Measurements from ENCODE around the gene ZNF45.
"Not testable (repeated sequence)": the region's sequence is repeated elsewhere in the genome, so short reads cannot be mapped to it uniquely, and the experiment has no call there.

ZNF45 gene

DNA sequence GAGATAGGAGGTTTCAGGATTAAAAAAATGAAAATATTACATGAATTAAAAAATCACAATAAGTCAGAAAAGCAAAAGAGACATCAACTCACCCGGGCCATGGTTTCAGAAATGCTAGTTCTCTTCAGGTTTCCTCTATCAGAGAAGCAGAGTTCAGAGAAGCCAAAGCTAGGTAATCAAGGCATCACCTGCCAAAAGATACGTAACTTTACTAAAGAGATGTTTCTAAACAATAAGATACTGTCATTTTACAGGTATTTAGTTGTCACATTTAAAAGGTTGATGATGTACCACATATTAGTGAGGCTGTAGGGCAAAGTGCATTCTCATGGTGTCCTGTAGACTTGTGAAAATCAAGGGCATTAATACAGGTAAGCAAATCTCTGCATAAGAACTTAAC, 51.2 kb downstream of the ZNF45 start, which contains the start of gene ZNF404:
TSS of gene ZNF404 (minus strand) at position 101 of the 400 bp plus-strand sequence.
- H3K9me3 ChIP-seq (ENCODE audit: control insufficient read depth, low read length): peaks cover 16% of the 10 kb centered on the region
- H3K27me3 ChIP-seq (replicated peaks; ENCODE audit: control insufficient read depth, insufficient read depth, low read length, poor library complexity, severe bottlenecking): no peaks in the 10 kb centered on the region
- H3K36me3 ChIP-seq (ENCODE audit: control insufficient read depth, insufficient read depth, low read length): peaks cover 4% of the 10 kb centered on the region
- no peak within 1 kb of the TSS for H3K4me3 ChIP-seq (ENCODE audit: insufficient read depth, low read depth, low read length, poor library complexity, severe bottlenecking)
- H3K4me1 ChIP-seq (ENCODE audit: control insufficient read depth, insufficient read depth, low read length, poor library complexity, severe bottlenecking): no peaks in the 10 kb centered on the region
- no peak for DNase-seq
- H3K27ac ChIP-seq (ENCODE audit: insufficient read depth, low read length, poor library complexity, severe bottlenecking): no peak within 1 kb of the TSS

- peaks cover 12% of the 10 kb centered on the region for H3K9me3 ChIP-seq (ENCODE audit: control insufficient read depth, low read length)
- no peaks in the 10 kb centered on the region for H3K27me3 ChIP-seq (replicated peaks; ENCODE audit: control insufficient read depth, insufficient read depth, low read length, poor library complexity, severe bottlenecking)
- peaks cover 4% of the 10 kb centered on the region for H3K36me3 ChIP-seq (ENCODE audit: control insufficient read depth, insufficient read depth, low read length)
- DNase-seq: no peak
- H3K4me1 ChIP-seq (ENCODE audit: control insufficient read depth, insufficient read depth, low read length, poor library complexity, severe bottlenecking): no peaks in the 10 kb centered on the region
- H3K27ac ChIP-seq (ENCODE audit: insufficient read depth, low read length, poor library complexity, severe bottlenecking): no peak overlapping the region
- H3K4me3 ChIP-seq (ENCODE audit: insufficient read depth, low read depth, low read length, poor library complexity, severe bottlenecking): no peak overlapping the region
Measured at GRCh38 chr19:43880483-43880882, 54.6 kb downstream of the ZNF45 start.

DNA sequence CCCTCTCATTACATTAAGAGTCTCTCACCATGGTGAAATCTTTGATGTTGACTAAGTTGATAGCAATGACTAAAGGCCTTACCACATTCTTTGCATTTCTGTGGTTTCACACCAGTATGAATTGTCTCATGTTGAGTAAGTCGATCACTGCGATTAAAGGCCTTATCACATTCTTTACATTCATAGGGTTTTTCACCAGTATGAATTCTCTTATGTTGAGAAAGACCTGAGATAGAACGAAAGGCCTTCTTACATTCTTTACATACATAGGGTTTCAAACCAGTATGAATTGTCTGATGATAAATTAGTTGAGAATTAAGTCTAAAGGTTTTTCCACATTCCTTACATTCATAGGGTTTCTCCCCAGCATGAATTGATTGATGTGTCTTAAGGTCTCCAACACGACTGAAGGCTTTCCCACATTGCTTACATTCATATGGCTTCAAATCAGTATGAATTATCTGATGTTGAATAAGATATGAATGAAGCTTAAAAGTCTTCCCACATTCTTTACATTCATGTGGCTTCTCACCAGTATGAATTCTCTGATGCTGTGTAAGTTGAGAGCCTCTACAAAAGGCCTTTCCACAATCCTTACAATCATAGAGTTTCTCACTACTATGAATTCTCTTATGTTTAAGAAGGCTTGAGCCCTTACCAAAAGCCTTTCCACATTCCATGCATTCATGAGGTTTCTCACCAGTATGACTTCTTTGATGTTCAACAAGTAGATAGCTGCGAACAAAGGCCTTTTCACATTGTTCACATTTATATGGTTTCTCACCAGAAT, 62.3 kb downstream of the ZNF45 start:
- Histone ChIP-seq H3K36me3 (ENCODE audit: control insufficient read depth, insufficient read depth, low read length) (no peaks in the 10 kb centered on the region), H3K27ac (ENCODE audit: insufficient read depth, low read length, poor library complexity, severe bottlenecking) (no peak overlapping the region), H3K9me3 (ENCODE audit: control insufficient read depth, low read length) (peaks cover 27% of the 10 kb centered on the region), H3K27me3 (replicated peaks; ENCODE audit: control insufficient read depth, insufficient read depth, low read length, poor library complexity, severe bottlenecking) (no peaks in the 10 kb centered on the region), H3K4me1 (ENCODE audit: control insufficient read depth, insufficient read depth, low read length, poor library complexity, severe bottlenecking) (no peaks in the 10 kb centered on the region), H3K4me3 (ENCODE audit: insufficient read depth, low read depth, low read length, poor library complexity, severe bottlenecking) (no peak overlapping the region)
- DNase-seq: no peak

- DNase-seq; H3K36me3 ChIP-seq (ENCODE audit: control insufficient read depth, insufficient read depth, low read length); H3K4me3 ChIP-seq (ENCODE audit: insufficient read depth, low read depth, low read length, poor library complexity, severe bottlenecking); H3K4me1 ChIP-seq (ENCODE audit: control insufficient read depth, insufficient read depth, low read length, poor library complexity, severe bottlenecking); H3K9me3 ChIP-seq (ENCODE audit: control insufficient read depth, low read length); H3K27me3 ChIP-seq (replicated peaks; ENCODE audit: control insufficient read depth, insufficient read depth, low read length, poor library complexity, severe bottlenecking); H3K27ac ChIP-seq (ENCODE audit: insufficient read depth, low read length, poor library complexity, severe bottlenecking): not testable (repeated sequence)
Measured at GRCh38 chr19:43866923-43867322, 68.2 kb downstream of the ZNF45 start.
